Measurements from ENCODE around the gene TOR2A. TPM values are rescaled to one million over a fixed set of nuclear protein-coding genes. Genes with fewer than 3 reads are reported as not detected.

The TOR2A gene
- total RNA-seq, 4 donors from 2014 or later, result 8.9 to 23.1 (median 14.2) TPM

- no peak for DNase-seq
- Histone ChIP-seq H3K36me3 (no peaks in the 10 kb centered on the region), H3K9me3 (no peaks in the 10 kb centered on the region), H3K27ac (no peak overlapping the region), H3K27me3 (peaks cover 5% of the 10 kb centered on the region), H3K4me3 (replicated peaks in 1 of 3) (no peak overlapping the region), H3K4me1 (peaks cover 10 to 30% of the 10 kb centered on the region in 2 donors)
- TF ChIP-seq CTCF (IDR thresholded peaks at IDR 0.05) (no peak), POLR2A (IDR thresholded peaks at IDR 0.05) (no peak)
- 90% methylated on average over 3 of the region's 3 CpGs for WGBS, 2 donors
- intact Hi-C loops (cut with DNase I), result no loop called here
Measured at GRCh38 chr9:127756233-127756632, 21.1 kb upstream of the TOR2A start.

GRCh38 chr9:127755061-127756060 is 20.3 kb upstream of the TOR2A start:
- Histone ChIP-seq H3K9me3 (no peaks in the 10 kb centered on the region), H3K36me3 (no peaks in the 10 kb centered on the region), H3K4me3 (replicated peaks in 1 of 3) (peak overlapping the region in 1 of 3 donors; percentile 12), H3K4me1 (peaks cover 10 to 30% of the 10 kb centered on the region in 2 donors), H3K27me3 (peaks cover 5% of the 10 kb centered on the region), H3K27ac (peak overlapping the region in 1 of 3 donors; percentile 1)
- intact Hi-C loops (cut with DNase I), result no loop called here
- DNase-seq, result no peak
- WGBS, 2 donors, result 43 to 54% methylated on average over 12 to 22 of the region's 61 CpGs
- TF ChIP-seq POLR2A (IDR thresholded peaks at IDR 0.05) (no peak), CTCF (IDR thresholded peaks at IDR 0.05) (no peak)

GRCh38 chr9:127754099-127755060 is 19.3 kb upstream of the TOR2A start:
- H3K4me1 ChIP-seq, result peaks cover 10 to 30% of the 10 kb centered on the region in 2 donors
- no peak for DNase-seq
- H3K27me3 ChIP-seq, result peaks cover 5% of the 10 kb centered on the region
- WGBS, 2 donors, result 11 to 20% methylated on average over 3 to 5 of the region's 86 CpGs
- no peak overlapping the region for H3K27ac ChIP-seq
- H3K4me3 ChIP-seq (replicated peaks in 1 of 3), result peak overlapping the region in 1 of 3 donors; percentile 12
- intact Hi-C loops (cut with DNase I), result no loop called here
- no peaks in the 10 kb centered on the region for H3K36me3 ChIP-seq
- H3K9me3 ChIP-seq, result no peaks in the 10 kb centered on the region
- TF ChIP-seq CTCF (IDR thresholded peaks at IDR 0.05) (no peak), POLR2A (IDR thresholded peaks at IDR 0.05) (no peak)

GRCh38 chr9:127753622-127754021 is 18.5 kb upstream of the TOR2A start:
- 67 to 68% methylated on average over 7 to 8 of the region's 8 CpGs for WGBS, 2 donors
- Histone ChIP-seq H3K4me1 (peaks cover 10 to 30% of the 10 kb centered on the region in 2 donors), H3K4me3 (replicated peaks in 1 of 3) (no peak overlapping the region), H3K36me3 (peaks cover 0 to 3% of the 10 kb centered on the region in 2 donors), H3K27ac (no peak overlapping the region), H3K9me3 (no peaks in the 10 kb centered on the region), H3K27me3 (peaks cover 5% of the 10 kb centered on the region)
- TF ChIP-seq POLR2A (IDR thresholded peaks at IDR 0.05), result no peak
- TF ChIP-seq CTCF (IDR thresholded peaks at IDR 0.05), result no peak
- intact Hi-C loops (cut with DNase I), result no loop called here
- DNase-seq, result no peak

Data from thyroid gland (tissue), 4 donors.